ENCODE results near the gene GRB2.

DNA sequence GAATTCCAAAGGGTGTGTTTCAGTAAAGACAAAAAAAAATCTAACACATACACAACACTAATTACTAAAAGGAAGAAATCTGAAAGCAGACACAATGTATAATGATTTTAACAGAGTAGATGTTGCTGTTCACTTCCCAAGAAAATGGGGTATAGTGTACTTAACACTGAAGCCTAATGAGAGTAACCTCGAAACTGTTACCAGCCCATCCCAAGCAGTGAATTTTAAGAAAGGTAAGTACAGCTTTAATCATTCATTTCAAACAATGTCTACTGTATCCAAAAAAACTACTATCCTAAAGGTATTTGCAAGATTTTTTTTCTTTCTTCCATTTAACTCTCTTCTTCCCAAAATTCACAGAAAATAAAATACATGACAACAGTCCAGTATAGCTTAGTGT is 8.3 kb downstream of the GRB2 start:
- TF ChIP-seq POLR2A (IDR thresholded peaks at IDR 0.05) (no peak), POLR2AphosphoS5 (IDR thresholded peaks at IDR 0.05) (no peak), EP300 (IDR thresholded peaks at IDR 0.05) (no peak)
- TF ChIP-seq, protein P1, sequence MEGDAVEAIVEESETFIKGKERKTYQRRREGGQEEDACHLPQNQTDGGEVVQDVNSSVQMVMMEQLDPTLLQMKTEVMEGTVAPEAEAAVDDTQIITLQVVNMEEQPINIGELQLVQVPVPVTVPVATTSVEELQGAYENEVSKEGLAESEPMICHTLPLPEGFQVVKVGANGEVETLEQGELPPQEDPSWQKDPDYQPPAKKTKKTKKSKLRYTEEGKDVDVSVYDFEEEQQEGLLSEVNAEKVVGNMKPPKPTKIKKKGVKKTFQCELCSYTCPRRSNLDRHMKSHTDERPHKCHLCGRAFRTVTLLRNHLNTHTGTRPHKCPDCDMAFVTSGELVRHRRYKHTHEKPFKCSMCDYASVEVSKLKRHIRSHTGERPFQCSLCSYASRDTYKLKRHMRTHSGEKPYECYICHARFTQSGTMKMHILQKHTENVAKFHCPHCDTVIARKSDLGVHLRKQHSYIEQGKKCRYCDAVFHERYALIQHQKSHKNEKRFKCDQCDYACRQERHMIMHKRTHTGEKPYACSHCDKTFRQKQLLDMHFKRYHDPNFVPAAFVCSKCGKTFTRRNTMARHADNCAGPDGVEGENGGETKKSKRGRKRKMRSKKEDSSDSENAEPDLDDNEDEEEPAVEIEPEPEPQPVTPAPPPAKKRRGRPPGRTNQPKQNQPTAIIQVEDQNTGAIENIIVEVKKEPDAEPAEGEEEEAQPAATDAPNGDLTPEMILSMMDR (IDR thresholded peaks at IDR 0.05), result no peak
